ENCODE data around the gene ANKMY2. TPM values are rescaled to one million over a fixed set of nuclear protein-coding genes. Genes with fewer than 3 reads are reported as not detected.
"Not testable (repeated sequence)": the region's sequence is repeated elsewhere in the genome, so short reads cannot be mapped to it uniquely, and the experiment has no call there.

Gene ANKMY2
- total RNA-seq, 1 experiment from 2014 or later, result 34.5 TPM

GRCh38 chr7:16598015-16598414, 47.5 kb downstream of the ANKMY2 start:
- Mint-ChIP-seq H3K36me3 (ENCODE audit: insufficient read depth, unreplicated experiment) (peaks cover 54% of the 10 kb centered on the region), H3K27me3 (ENCODE audit: insufficient read depth, unreplicated experiment) (no peaks in the 10 kb centered on the region), H3K9me3 (ENCODE audit: unreplicated experiment) (no peaks in the 10 kb centered on the region), H3K4me3 (ENCODE audit: unreplicated experiment) (no peak overlapping the region), H3K4me1 (ENCODE audit: low read depth, unreplicated experiment) (peaks cover 15% of the 10 kb centered on the region), H3K27ac (ENCODE audit: unreplicated experiment) (peak overlapping the region; percentile 22)
- Histone ChIP-seq H3K27me3 (replicated peaks; ENCODE audit: control insufficient read depth, insufficient read depth, low read length) (no peaks in the 10 kb centered on the region), H3K4me1 (peaks cover 29% of the 10 kb centered on the region), H3K36me3 (ENCODE audit: control insufficient read depth, insufficient read depth, low read length) (no peaks in the 10 kb centered on the region; the same call in 1 of the 2 replicates), H3K9me3 (no peaks in the 10 kb centered on the region), H3K4me3 (ENCODE audit: low read depth, low read length) (no peak overlapping the region)
- no peak for TF ChIP-seq CTCF (IDR thresholded peaks at IDR 0.05; ENCODE audit: insufficient read depth in 1 of 2, low read depth in 1 of 2, low read length in 1 of 2, severe bottlenecking in 1 of 2, unreplicated experiment in 1 of 2)
- POLR2A ChIA-PET, result no interaction called here
- intact Hi-C loops (cut with micrococcal nuclease; ENCODE audit: unreplicated experiment), result loop anchor here (5.0 kb wide), 2 partner anchors 154 to 831 kb away; partner anchors contain the start of gene TSPAN13
- CTCF ChIA-PET, result no interaction called here
- BruUV-seq (replicated peaks), result no TSS peak
- DNase-seq, result no peak

- Mint-ChIP-seq H3K4me1 (ENCODE audit: low read depth, unreplicated experiment) (peaks cover 29% of the 10 kb centered on the region), H3K36me3 (ENCODE audit: insufficient read depth, unreplicated experiment) (peaks cover 40% of the 10 kb centered on the region), H3K4me3 (ENCODE audit: unreplicated experiment) (peak overlapping the region; percentile 38), H3K27ac (ENCODE audit: unreplicated experiment) (peak overlapping the region; percentile 27)
- intact Hi-C loops (cut with micrococcal nuclease; ENCODE audit: unreplicated experiment), result loop anchor here (1.0 to 5.0 kb wide), 4 partner anchors 15 to 828 kb away; partner anchors contain the start of gene TSPAN13
- CTCF ChIA-PET; H3K9me3 ChIP-seq; POLR2A ChIA-PET; BruUV-seq (replicated peaks); H3K27me3 ChIP-seq (replicated peaks; ENCODE audit: control insufficient read depth, insufficient read depth, low read length); H3K9me3 Mint-ChIP-seq (ENCODE audit: unreplicated experiment); H3K27me3 Mint-ChIP-seq (ENCODE audit: insufficient read depth, unreplicated experiment); H3K4me3 ChIP-seq (ENCODE audit: low read depth, low read length); H3K36me3 ChIP-seq (ENCODE audit: control insufficient read depth, insufficient read depth, low read length): not testable (repeated sequence)
- H3K4me1 ChIP-seq, result peaks cover 34% of the 10 kb centered on the region
- DNase-seq, result peak in 1 of 2 experiments; percentile 53
These were observed 50.0 kb downstream of the ANKMY2 start for GRCh38 chr7:16595596-16595995.

DNA sequence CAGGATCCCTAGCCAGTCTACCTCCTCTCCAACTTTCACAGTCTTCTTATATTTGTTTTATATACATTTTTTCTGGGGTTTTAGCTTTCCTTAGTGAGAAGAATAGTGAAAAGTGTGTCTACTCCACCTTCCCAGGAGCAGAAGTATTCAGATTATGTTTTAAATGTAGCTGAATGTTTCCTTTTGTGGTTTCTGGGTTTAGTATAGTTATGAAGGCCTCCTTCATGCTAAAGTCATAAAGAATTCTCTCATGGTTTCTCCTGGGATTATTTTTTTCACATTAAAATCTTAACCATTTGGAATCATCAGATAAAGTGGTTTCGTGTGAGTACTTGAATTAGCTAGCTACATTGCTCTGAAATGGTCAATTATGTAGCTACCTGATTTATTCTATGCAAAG, 50.9 kb downstream of the ANKMY2 start:
- intact Hi-C loops (cut with micrococcal nuclease; ENCODE audit: unreplicated experiment), result loop anchor here (1.0 to 5.0 kb wide), 4 partner anchors 16 to 827 kb away; partner anchors contain the start of gene TSPAN13
- POLR2A ChIA-PET, result no interaction called here

More for the DNA sequence above, 50.9 kb downstream of the ANKMY2 start:
- Mint-ChIP-seq H3K27me3 (ENCODE audit: insufficient read depth, unreplicated experiment) (no peaks in the 10 kb centered on the region), H3K27ac (ENCODE audit: unreplicated experiment) (peak overlapping the region; percentile 27), H3K4me3 (ENCODE audit: unreplicated experiment) (no peak overlapping the region), H3K4me1 (ENCODE audit: low read depth, unreplicated experiment) (peaks cover 32% of the 10 kb centered on the region), H3K9me3 (ENCODE audit: unreplicated experiment) (no peaks in the 10 kb centered on the region), H3K36me3 (ENCODE audit: insufficient read depth, unreplicated experiment) (peaks cover 36% of the 10 kb centered on the region)
- CTCF ChIA-PET, result no interaction called here
- DNase-seq, result no peak
- TF ChIP-seq CTCF (IDR thresholded peaks at IDR 0.05; ENCODE audit: insufficient read depth in 1 of 2, low read depth in 1 of 2, low read length in 1 of 2, severe bottlenecking in 1 of 2, unreplicated experiment in 1 of 2), result no peak
- Histone ChIP-seq H3K4me1 (peaks cover 43% of the 10 kb centered on the region), H3K36me3 (ENCODE audit: control insufficient read depth, insufficient read depth, low read length) (no peaks in the 10 kb centered on the region), H3K4me3 (ENCODE audit: low read depth, low read length) (no peak overlapping the region), H3K9me3 (no peaks in the 10 kb centered on the region), H3K27me3 (replicated peaks; ENCODE audit: control insufficient read depth, insufficient read depth, low read length) (no peaks in the 10 kb centered on the region)
- no TSS peak for BruUV-seq (replicated peaks)
